GM23338 (cell line): ENCODE data around the gene RGS7. TPM values are rescaled to one million over a fixed set of nuclear protein-coding genes. Genes with fewer than 3 reads are reported as not detected.
A peak's percentile ranks its signal among the peaks of the same experiment; 100 is the strongest.

Experiments used
- ATAC-seq: fragments of 200-7000 bp; cut with Tn5 transposase; 3 replicates; pipeline ENCODE4 v1.9.1; 2020
- DNase-seq: peaks from one replicate; pipeline ENCODE4 v3.0.0-alpha.2; 2015; ENCODE audit warnings: low spot score
- H2AFZ ChIP-seq: fragments of 200-600 bp; sonication (generic); 2 replicates; pipeline ENCODE4 v1.8.0; 2016; ENCODE audit warnings: antibody characterized with exemption, mild to moderate bottlenecking, moderate library complexity
- H3F3A ChIP-seq: fragments of 200-600 bp; sonication (generic); replicated peaks from 2 replicates; pipeline ENCODE4 v1.8.0; 2017; ENCODE audit warnings: antibody characterized with exemption, mixed run types, low read depth
- H3K27ac ChIP-seq: fragments of 200-600 bp; sonication (generic); 2 replicates; pipeline ENCODE4 v1.6.1; 2016; ENCODE audit warnings: low read depth
- H3K27me3 ChIP-seq: fragments of 200-600 bp; sonication (generic); 2 replicates; pipeline ENCODE4 v1.8.0; 2016; ENCODE audit warnings: mild to moderate bottlenecking, mixed run types, moderate library complexity; ENCODE audit not compliant: insufficient read depth
- H3K36me3 ChIP-seq: fragments of 200-600 bp; sonication (generic); 2 replicates; pipeline ENCODE4 v1.8.0; 2016; ENCODE audit warnings: mild to moderate bottlenecking; ENCODE audit not compliant: insufficient read depth
- H3K4me1 ChIP-seq: fragments of 200-600 bp; sonication (generic); 2 replicates; pipeline ENCODE4 v1.8.0; 2016; ENCODE audit warnings: mild to moderate bottlenecking, moderate library complexity; ENCODE audit not compliant: insufficient read depth
- H3K4me2 ChIP-seq: fragments of 200-600 bp; sonication (generic); 2 replicates; pipeline ENCODE4 v1.7.1; 2017; ENCODE audit warnings: mixed run types
- H3K4me3 ChIP-seq: fragments of 200-600 bp; sonication (generic); 2 replicates; pipeline ENCODE4 v1.6.1; 2016; ENCODE audit warnings: mixed run types
- H3K79me2 ChIP-seq: fragments of 200-600 bp; sonication (generic); replicated peaks from 2 replicates; pipeline ENCODE4 v1.8.0; 2017; ENCODE audit warnings: mild to moderate bottlenecking; ENCODE audit not compliant: insufficient read depth
- H3K9me2 ChIP-seq: fragments of 200-600 bp; sonication (generic); 2 replicates; pipeline ENCODE4 v1.8.0; 2017; ENCODE audit not compliant: insufficient read depth
- H4K20me1 ChIP-seq: fragments of 200-600 bp; sonication (generic); replicated peaks from 2 replicates; pipeline ENCODE4 v1.8.0; 2017; ENCODE audit warnings: mild to moderate bottlenecking; ENCODE audit not compliant: insufficient read depth
- H3K27ac Mint-ChIP-seq: 2 replicates; pipeline ENCODE4 v1.8.0; 2020; ENCODE audit warnings: inconsistent platforms, mild to moderate bottlenecking, moderate library complexity, mixed read lengths
- H3K27me3 Mint-ChIP-seq: 3 replicates; pipeline ENCODE4 v1.8.0; 2022; ENCODE audit warnings: low read depth, mild to moderate bottlenecking, moderate library complexity, mixed read lengths, inconsistent platforms; ENCODE audit not compliant: insufficient read depth, poor library complexity
- H3K36me3 Mint-ChIP-seq: 3 replicates; pipeline ENCODE4 v1.8.0; 2021; ENCODE audit warnings: low read depth, mild to moderate bottlenecking, inconsistent platforms, moderate library complexity, mixed read lengths
- H3K4me1 Mint-ChIP-seq: 3 replicates; pipeline ENCODE4 v1.8.0; 2020; ENCODE audit warnings: mild to moderate bottlenecking, inconsistent platforms, mixed read lengths
- H3K4me3 Mint-ChIP-seq: 3 replicates; pipeline ENCODE4 v1.8.0; 2021; ENCODE audit warnings: moderate library complexity, mild to moderate bottlenecking, inconsistent platforms, mixed read lengths
- H3K9me3 Mint-ChIP-seq: 3 replicates; pipeline ENCODE4 v1.8.0; 2020; ENCODE audit warnings: moderate library complexity, mild to moderate bottlenecking, inconsistent platforms, mixed read lengths
- CREB1 ChIP-seq: fragments of 250-450 bp; sonication (Bioruptor Pico); IDR thresholded peaks from 2 replicates; pipeline ENCODE4 v1.5.0; 2020; ENCODE audit warnings: low read depth, mild to moderate bottlenecking, moderate library complexity
- CTCF ChIP-seq, 2 experiments: fragments of 200-600 bp in 1 of 2; sonication (generic) in 1 of 2; conservative IDR thresholded peaks; 2 replicates each; pipeline versions ENCODE4 v1.5.1 to v1.6.1; 2016 to 2017; ENCODE audit warnings: antibody characterized with exemption in 2 of 2, low read depth in 2 of 2, mild to moderate bottlenecking in 2 of 2, moderate library complexity in 1 of 2
- ETS1 ChIP-seq: IDR thresholded peaks from 2 replicates; pipeline ENCODE4 v1.6.1; 2016; ENCODE audit warnings: antibody characterized with exemption
- EZH2 ChIP-seq: fragments of 200-600 bp; sonication (generic); IDR thresholded peaks from one replicate; pipeline ENCODE4 v1.8.0; 2017; ENCODE audit warnings: antibody characterized with exemption, mild to moderate bottlenecking, low read depth; ENCODE audit not compliant: unreplicated experiment
- EZH2phosphoT487 ChIP-seq: fragments of 200-600 bp; sonication (generic); IDR thresholded peaks from one replicate; pipeline ENCODE4 v1.8.1; 2018; ENCODE audit warnings: antibody characterized with exemption; ENCODE audit not compliant: unreplicated experiment
- JUNB ChIP-seq: IDR thresholded peaks from one replicate; pipeline ENCODE4 v1.6.1; 2016; ENCODE audit warnings: antibody characterized with exemption; ENCODE audit not compliant: unreplicated experiment
- NANOG ChIP-seq: IDR thresholded peaks from 2 replicates; pipeline ENCODE4 v1.6.1; 2016; ENCODE audit warnings: antibody characterized with exemption, borderline replicate concordance
- POLR2AphosphoS5 ChIP-seq: IDR thresholded peaks from 2 replicates; pipeline ENCODE4 v1.6.1; 2016; ENCODE audit warnings: antibody characterized with exemption, low read depth
- REST ChIP-seq: IDR thresholded peaks from one replicate; pipeline ENCODE4 v1.6.1; 2018; ENCODE audit warnings: antibody characterized with exemption; ENCODE audit not compliant: unreplicated experiment
- STAT1 ChIP-seq: IDR thresholded peaks from one replicate; pipeline ENCODE4 v1.6.1; 2016; ENCODE audit warnings: antibody characterized with exemption; ENCODE audit not compliant: unreplicated experiment
- ZNF114 ChIP-seq: fragments of 250-450 bp; sonication (Bioruptor Pico); IDR thresholded peaks from 2 replicates; pipeline ENCODE4 v1.5.0; 2020; ENCODE audit warnings: mild to moderate bottlenecking, moderate library complexity
- ZNF331 ChIP-seq: fragments of 250-450 bp; sonication (Bioruptor Pico); IDR thresholded peaks from 2 replicates; pipeline ENCODE4 v1.5.0; 2020; ENCODE audit warnings: low read depth, mild to moderate bottlenecking, moderate library complexity
- ZNF462 ChIP-seq: fragments of 250-450 bp; sonication (Bioruptor Pico); IDR thresholded peaks from 2 replicates; pipeline ENCODE4 v1.5.0; 2020; ENCODE audit warnings: mild to moderate bottlenecking, moderate library complexity
- polyA plus RNA-seq: library from polyadenylated mRNA; unstranded; fragments of >200 nt; fragmentation: Nextera tagmentation; extraction: Ambion mirVana; gene quantifications from 2 replicates; pipeline ENCODE4 v1.2.1, GENCODE V29; 2016
- total RNA-seq: library from RNA; depleted of rRNA; stranded (reverse); fragments of >200 nt; shearing (Covaris generic); gene quantifications from 2 replicates; pipeline ENCODE4 v1.2.3, GENCODE V29; 2014

The RGS7 gene
- total and polyA plus RNA-seq, 2 experiments from 2014 or later, result 2.0 to 2.2 TPM

GRCh38 chr1:241068359-241068758, 288.6 kb downstream of the RGS7 start:
- H3K27me3 Mint-ChIP-seq, result peaks cover 2% of the 10 kb centered on the region
- Histone ChIP-seq H3K36me3 (no peaks in the 10 kb centered on the region), H3K4me2 (no peak overlapping the region), H3K79me2 (no peaks in the 10 kb centered on the region), H3K27me3 (no peaks in the 10 kb centered on the region), H3K27ac (no peak overlapping the region), H2AFZ (peak overlapping the region; percentile 24; the same call in 1 of the 2 replicates), H4K20me1 (no peaks in the 10 kb centered on the region), H3K9me2 (no peaks in the 10 kb centered on the region; the same call in 1 of the 2 replicates), H3F3A (no peaks in the 10 kb centered on the region), H3K4me1 (peaks cover 22% of the 10 kb centered on the region), H3K4me3 (no peak overlapping the region)
- H3K4me1 Mint-ChIP-seq, result peaks cover 19% of the 10 kb centered on the region
- no peak overlapping the region for H3K4me3 Mint-ChIP-seq
- no peak for TF ChIP-seq ETS1
- TF ChIP-seq NANOG, result no peak
- no peak for TF ChIP-seq EZH2phosphoT487
- no peak for TF ChIP-seq STAT1
- TF ChIP-seq EZH2, result no peak
- no peak for TF ChIP-seq REST
- TF ChIP-seq CTCF (conservative IDR thresholded peaks at IDR 0.05; ENCODE audit: low read depth in 2 of 2), result no peak
- TF ChIP-seq ZNF114 (CRISPR knock-in tag), result no peak
- TF ChIP-seq ZNF462 (CRISPR knock-in tag), result no peak
- TF ChIP-seq CREB1 (CRISPR knock-in tag), result no peak
- TF ChIP-seq ZNF331 (CRISPR knock-in tag), result no peak
- TF ChIP-seq JUNB, result no peak
- TF ChIP-seq POLR2AphosphoS5, result no peak
- no peaks in the 10 kb centered on the region for H3K36me3 Mint-ChIP-seq
- ATAC-seq, result no peak
- H3K27ac Mint-ChIP-seq, result no peak overlapping the region
- no peak for DNase-seq
- no peaks in the 10 kb centered on the region for H3K9me3 Mint-ChIP-seq
